GM18870 (cell line): Measurements from ENCODE around the gene CDC42SE2.
A peak's percentile ranks its signal among the peaks of the same experiment; 100 is the strongest.
"Not testable (repeated sequence)": the region's sequence is repeated elsewhere in the genome, so short reads cannot be mapped to it uniquely, and the experiment has no call there.

Experiments used
- ATAC-seq: cut with Tn5 transposase; IDR thresholded peaks from one replicate; pipeline ENCODE4 v1.9.1; 2021; ENCODE audit warnings: moderate library complexity; ENCODE audit not compliant: unreplicated experiment

Gene CDC42SE2

GRCh38 chr5:131250751-131251475 lies 12.9 kb upstream of the CDC42SE2 start:
- no peak for ATAC-seq

- peak; percentile 84 for ATAC-seq
Measured at GRCh38 chr5:131252824-131253171, 11.1 kb upstream of the CDC42SE2 start.

- not testable (repeated sequence) for ATAC-seq
Measured at GRCh38 chr5:131254025-131254424, 9.8 kb upstream of the CDC42SE2 start.

GRCh38 chr5:131254741-131255140 lies 9.1 kb upstream of the CDC42SE2 start:
- no peak for ATAC-seq

- no peak for ATAC-seq
Measured at GRCh38 chr5:131256507-131256823, 7.4 kb upstream of the CDC42SE2 start.

GRCh38 chr5:131258733-131259132 lies 5.1 kb upstream of the CDC42SE2 start:
- no peak for ATAC-seq

- ATAC-seq, result no peak
Measured at GRCh38 chr5:131259326-131259725, 4.5 kb upstream of the CDC42SE2 start.

GRCh38 chr5:131260895-131261294 lies 3.0 kb upstream of the CDC42SE2 start:
- ATAC-seq, result no peak

GRCh38 chr5:131261483-131261882 lies 2.4 kb upstream of the CDC42SE2 start:
- ATAC-seq, result no peak

GRCh38 chr5:131262953-131263541 lies 806 bp upstream of the CDC42SE2 start:
- ATAC-seq, result peak; percentile 21

- ATAC-seq, result no peak
Measured at GRCh38 chr5:131264451-131265099, 722 bp downstream of the CDC42SE2 start.

- peak; percentile 51 for ATAC-seq
Measured at GRCh38 chr5:131265311-131265803, 1.5 kb downstream of the CDC42SE2 start.

- ATAC-seq, result no peak
Measured at GRCh38 chr5:131266370-131267060, 2.7 kb downstream of the CDC42SE2 start.

- ATAC-seq, result no peak
Measured at GRCh38 chr5:131268758-131269370, 5.0 kb downstream of the CDC42SE2 start.

GRCh38 chr5:131270809-131271208 lies 7.0 kb downstream of the CDC42SE2 start:
- no peak for ATAC-seq

GRCh38 chr5:131271888-131272287 lies 8.0 kb downstream of the CDC42SE2 start:
- ATAC-seq, result not testable (repeated sequence)

GRCh38 chr5:131272307-131272706 lies 8.5 kb downstream of the CDC42SE2 start:
- ATAC-seq, result peak; percentile 29

- peak; percentile 32 for ATAC-seq
Measured at GRCh38 chr5:131272724-131273123, 8.9 kb downstream of the CDC42SE2 start.

GRCh38 chr5:131274326-131275063 lies 10.6 kb downstream of the CDC42SE2 start:
- ATAC-seq, result no peak

- ATAC-seq, result no peak
Measured at GRCh38 chr5:131276072-131276471, 12.2 kb downstream of the CDC42SE2 start.
